Nephron (organoid): ENCODE results near the gene CHORDC1.

Experiments used
- H3K27ac Mint-ChIP-seq, 3 experiments: 2 replicates each; pipeline ENCODE4 v1.8.0; 2020; ENCODE audit warnings: mixed read lengths in 3 of 3, mild to moderate bottlenecking in 2 of 3, moderate library complexity in 1 of 3
- H3K27me3 Mint-ChIP-seq: 2 replicates; pipeline ENCODE4 v1.8.0; 2021; ENCODE audit warnings: low read depth, mild to moderate bottlenecking, moderate library complexity, mixed read lengths
- H3K36me3 Mint-ChIP-seq: 2 replicates; pipeline ENCODE4 v1.8.0; 2020; ENCODE audit warnings: low read depth, mixed read lengths
- H3K4me1 Mint-ChIP-seq: 2 replicates; pipeline ENCODE4 v1.8.0; 2020; ENCODE audit warnings: mixed read lengths
- H3K4me3 Mint-ChIP-seq, 3 experiments: 2 replicates each; pipeline ENCODE4 v1.8.0; 2020; ENCODE audit warnings: mild to moderate bottlenecking in 3 of 3, mixed read lengths in 3 of 3, moderate library complexity in 2 of 3
- H3K9me3 Mint-ChIP-seq: 2 replicates; pipeline ENCODE4 v1.8.0; 2020; ENCODE audit warnings: mixed read lengths
- TF ChIP-seq, protein P1 (sequence below), 3 experiments: fragments of 200-600 bp; sonication (generic); IDR thresholded peaks; one replicate each; pipeline ENCODE4 v1.5.0; 2021; ENCODE audit warnings: antibody characterized with exemption in 3 of 3; ENCODE audit not compliant: unreplicated experiment in 3 of 3

CHORDC1 gene

DNA sequence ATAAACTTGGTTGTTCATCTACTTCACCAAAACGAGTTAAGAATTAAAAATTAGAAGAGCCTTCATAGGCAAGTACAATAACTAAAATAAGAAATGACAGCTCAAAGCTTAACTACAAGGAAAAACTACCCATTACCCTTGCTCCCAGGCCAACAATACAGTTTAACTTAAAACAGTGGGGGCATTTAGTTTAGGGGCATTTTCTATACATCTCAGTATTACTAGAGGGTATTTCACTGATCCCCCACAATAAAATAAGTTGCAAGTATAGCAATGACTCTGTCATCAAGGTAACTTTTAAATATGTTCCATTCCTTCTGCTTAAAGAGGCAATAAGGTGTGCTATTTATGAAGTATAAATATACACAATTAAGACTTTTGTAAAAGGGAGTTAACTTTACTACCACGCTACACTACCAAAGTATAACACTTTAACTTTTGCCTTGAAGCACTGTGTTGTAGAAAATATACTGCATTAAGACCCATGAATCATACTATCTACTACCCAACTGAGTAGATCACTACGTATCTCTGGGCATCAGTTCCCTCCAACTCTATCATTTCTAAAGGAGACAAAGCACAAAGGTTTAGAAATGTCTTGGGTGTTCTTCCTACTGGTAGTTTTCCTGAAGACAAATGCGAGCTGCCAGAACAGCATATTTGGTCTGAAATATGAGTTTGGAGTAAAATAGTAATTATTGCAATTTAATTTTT is 29.8 kb downstream of the CHORDC1 start:
- Mint-ChIP-seq H3K27me3 (no peaks in the 10 kb centered on the region), H3K36me3 (peaks cover 20% of the 10 kb centered on the region), H3K4me1 (no peaks in the 10 kb centered on the region), H3K27ac (no peak overlapping the region), H3K9me3 (no peaks in the 10 kb centered on the region), H3K4me3 (no peak overlapping the region)
- TF ChIP-seq, protein P1, sequence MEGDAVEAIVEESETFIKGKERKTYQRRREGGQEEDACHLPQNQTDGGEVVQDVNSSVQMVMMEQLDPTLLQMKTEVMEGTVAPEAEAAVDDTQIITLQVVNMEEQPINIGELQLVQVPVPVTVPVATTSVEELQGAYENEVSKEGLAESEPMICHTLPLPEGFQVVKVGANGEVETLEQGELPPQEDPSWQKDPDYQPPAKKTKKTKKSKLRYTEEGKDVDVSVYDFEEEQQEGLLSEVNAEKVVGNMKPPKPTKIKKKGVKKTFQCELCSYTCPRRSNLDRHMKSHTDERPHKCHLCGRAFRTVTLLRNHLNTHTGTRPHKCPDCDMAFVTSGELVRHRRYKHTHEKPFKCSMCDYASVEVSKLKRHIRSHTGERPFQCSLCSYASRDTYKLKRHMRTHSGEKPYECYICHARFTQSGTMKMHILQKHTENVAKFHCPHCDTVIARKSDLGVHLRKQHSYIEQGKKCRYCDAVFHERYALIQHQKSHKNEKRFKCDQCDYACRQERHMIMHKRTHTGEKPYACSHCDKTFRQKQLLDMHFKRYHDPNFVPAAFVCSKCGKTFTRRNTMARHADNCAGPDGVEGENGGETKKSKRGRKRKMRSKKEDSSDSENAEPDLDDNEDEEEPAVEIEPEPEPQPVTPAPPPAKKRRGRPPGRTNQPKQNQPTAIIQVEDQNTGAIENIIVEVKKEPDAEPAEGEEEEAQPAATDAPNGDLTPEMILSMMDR (IDR thresholded peaks at IDR 0.05; ENCODE audit: unreplicated experiment in 3 of 3) = no peak

DNA sequence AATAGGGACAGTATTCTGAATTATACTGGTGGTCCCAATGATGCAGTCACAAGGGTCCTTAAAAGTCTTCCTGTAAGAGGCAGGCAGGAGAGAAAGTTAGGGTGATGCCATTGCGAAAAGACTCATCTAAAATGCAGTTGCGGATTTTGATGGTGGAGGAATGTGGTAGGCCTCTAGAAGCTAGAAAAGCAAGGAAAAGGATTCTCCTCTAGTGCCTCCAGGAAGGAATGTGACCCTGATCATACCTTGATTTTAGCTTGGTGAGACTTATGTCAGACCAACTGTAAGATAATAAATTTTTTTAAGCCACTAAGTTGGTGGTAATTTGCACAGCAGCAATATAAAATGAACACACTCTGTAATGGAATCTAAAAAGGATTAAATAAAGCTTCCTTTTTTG is 33.8 kb downstream of the CHORDC1 start:
- Mint-ChIP-seq H3K9me3 (no peaks in the 10 kb centered on the region), H3K27me3 (no peaks in the 10 kb centered on the region), H3K4me1 (no peaks in the 10 kb centered on the region)

DNA sequence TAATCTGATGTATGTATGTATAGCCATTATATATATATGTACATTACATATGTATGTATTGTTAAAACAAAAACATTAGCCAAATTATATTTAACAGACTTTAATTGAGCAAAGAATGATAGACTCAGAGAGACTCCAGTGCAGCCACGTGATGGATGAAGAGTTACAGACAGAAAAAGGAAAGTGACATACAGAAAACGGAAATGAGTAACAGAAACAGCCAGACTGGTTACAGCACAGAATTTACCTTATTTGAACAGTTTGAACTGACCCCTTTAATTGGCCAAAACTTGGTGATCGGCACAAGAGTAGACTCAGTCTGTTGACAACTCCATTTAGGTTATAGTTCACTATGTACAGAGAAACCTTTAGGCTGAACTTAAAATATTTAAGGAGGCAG is 35.0 kb downstream of the CHORDC1 start:
- H3K36me3 Mint-ChIP-seq = peaks cover 19% of the 10 kb centered on the region
- TF ChIP-seq, protein P1 (IDR thresholded peaks at IDR 0.05; ENCODE audit: unreplicated experiment in 3 of 3) = no peak
- no peak overlapping the region for H3K4me3 Mint-ChIP-seq
- H3K27me3 Mint-ChIP-seq = no peaks in the 10 kb centered on the region
- no peaks in the 10 kb centered on the region for H3K9me3 Mint-ChIP-seq
- no peaks in the 10 kb centered on the region for H3K4me1 Mint-ChIP-seq
- H3K27ac Mint-ChIP-seq = no peak overlapping the region

More for the DNA sequence above, 33.8 kb downstream of the CHORDC1 start:
- Mint-ChIP-seq H3K4me3 (no peak overlapping the region), H3K36me3 (peaks cover 19% of the 10 kb centered on the region), H3K27ac (no peak overlapping the region)
- TF ChIP-seq, protein P1 (IDR thresholded peaks at IDR 0.05; ENCODE audit: unreplicated experiment in 3 of 3) = no peak

DNA sequence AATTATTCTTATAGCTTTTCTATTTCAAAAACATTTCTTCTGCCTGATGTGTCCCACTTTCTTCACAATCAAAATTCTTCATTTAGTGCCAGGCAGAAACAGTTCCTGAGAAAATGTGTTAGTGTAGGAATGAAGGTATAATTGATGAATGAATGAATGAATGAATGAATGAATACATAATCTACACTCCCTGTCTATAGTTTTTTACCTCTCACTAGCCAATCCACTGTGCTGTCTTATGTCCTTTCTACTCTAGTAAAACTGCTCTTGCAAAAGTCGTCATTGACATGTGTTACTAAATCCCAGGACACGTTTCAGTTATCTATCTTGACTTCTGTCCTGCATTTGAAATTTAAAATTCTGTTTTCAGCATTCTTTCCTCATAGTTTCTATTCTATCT is 42.9 kb downstream of the CHORDC1 start:
- Mint-ChIP-seq H3K27ac (no peak overlapping the region), H3K36me3 (peaks cover 5% of the 10 kb centered on the region), H3K4me1 (no peaks in the 10 kb centered on the region), H3K9me3 (no peaks in the 10 kb centered on the region), H3K27me3 (no peaks in the 10 kb centered on the region), H3K4me3 (no peak overlapping the region)
- TF ChIP-seq, protein P1 (IDR thresholded peaks at IDR 0.05; ENCODE audit: unreplicated experiment in 3 of 3) = no peak

DNA sequence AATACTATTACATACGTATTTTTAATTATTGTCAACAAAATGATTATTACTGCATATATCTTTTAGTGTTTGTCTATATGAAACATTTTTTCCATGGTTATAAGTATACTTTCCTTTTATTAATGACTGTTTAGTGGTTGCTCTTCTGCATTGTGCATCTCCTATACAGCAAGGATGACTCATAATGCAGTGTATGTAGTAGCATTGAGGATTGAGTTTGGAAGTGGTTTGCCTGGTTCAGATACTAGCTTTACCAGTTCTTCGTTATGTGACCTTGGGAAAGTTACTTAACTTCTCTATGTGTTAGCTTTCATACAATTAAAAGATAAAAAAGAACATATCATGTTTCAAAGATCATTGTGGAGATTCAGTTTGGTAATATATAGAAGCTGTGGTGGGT is 44.1 kb downstream of the CHORDC1 start:
- no peak overlapping the region for H3K4me3 Mint-ChIP-seq
- TF ChIP-seq, protein P1 (IDR thresholded peaks at IDR 0.05; ENCODE audit: unreplicated experiment in 3 of 3) = no peak
- no peaks in the 10 kb centered on the region for H3K4me1 Mint-ChIP-seq
- no peak overlapping the region for H3K27ac Mint-ChIP-seq
- H3K36me3 Mint-ChIP-seq = peaks cover 5% of the 10 kb centered on the region
- H3K9me3 Mint-ChIP-seq = no peaks in the 10 kb centered on the region
- no peaks in the 10 kb centered on the region for H3K27me3 Mint-ChIP-seq

DNA sequence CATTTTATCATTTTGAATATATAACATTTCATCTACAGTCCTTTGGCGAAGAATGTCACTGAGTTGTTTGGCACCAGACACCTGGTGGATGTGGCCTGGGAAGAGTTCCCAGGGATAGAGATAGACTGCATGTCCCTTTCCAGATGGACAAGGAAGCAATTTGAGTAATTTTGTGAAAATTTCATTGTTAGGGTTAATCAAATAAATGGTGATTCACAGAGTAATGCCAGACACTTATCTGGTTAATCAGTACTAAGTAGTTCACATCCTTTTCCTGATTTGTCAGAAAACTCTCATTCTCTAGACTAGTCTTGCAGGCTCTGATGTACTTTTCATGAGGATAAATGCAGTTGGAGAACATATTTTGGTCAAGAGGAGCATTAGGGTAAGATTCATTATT is 46.8 kb downstream of the CHORDC1 start:
- Mint-ChIP-seq H3K4me1 (peaks cover 7% of the 10 kb centered on the region), H3K4me3 (no peak overlapping the region), H3K36me3 (peaks cover 5% of the 10 kb centered on the region), H3K27ac (no peak overlapping the region), H3K9me3 (no peaks in the 10 kb centered on the region), H3K27me3 (no peaks in the 10 kb centered on the region)
- TF ChIP-seq, protein P1 (IDR thresholded peaks at IDR 0.05; ENCODE audit: unreplicated experiment in 3 of 3) = no peak
